Suppressor macrophage (primary cell): ENCODE measurements around the gene FAM227A.
"Not testable (repeated sequence)": the region's sequence is repeated elsewhere in the genome, so short reads cannot be mapped to it uniquely, and the experiment has no call there.

Source experiments
- DNase-seq, 4 experiments: peaks; one replicate each; pipeline ENCODE4 v3.0.0-alpha.2; 2020 to 2022

The FAM227A gene

GRCh38 chr22:38657045-38657909 lies 1.1 kb upstream of the FAM227A start:
- DNase-seq: peak in 1 of 4 experiments; percentile 17

- DNase-seq: no peak
These were observed 505 bp downstream of the FAM227A start for GRCh38 chr22:38655519-38656255.

- no peak for DNase-seq
These were observed 2.5 kb downstream of the FAM227A start for GRCh38 chr22:38653741-38654140.

- DNase-seq: no peak
These were observed 3.3 kb downstream of the FAM227A start for GRCh38 chr22:38652859-38653258.

GRCh38 chr22:38649841-38650522 lies 6.2 kb downstream of the FAM227A start:
- DNase-seq: no peak

- no peak for DNase-seq
These were observed 10.8 kb downstream of the FAM227A start for GRCh38 chr22:38645430-38645829.

GRCh38 chr22:38644245-38644644 lies 11.9 kb downstream of the FAM227A start:
- not testable (repeated sequence) for DNase-seq

- no peak for DNase-seq
These were observed 14.6 kb downstream of the FAM227A start for GRCh38 chr22:38641476-38642040.

GRCh38 chr22:38638728-38639127 lies 17.5 kb downstream of the FAM227A start:
- DNase-seq: no peak

GRCh38 chr22:38638216-38638615 lies 18.0 kb downstream of the FAM227A start:
- no peak for DNase-seq

GRCh38 chr22:38632528-38632927 lies 23.7 kb downstream of the FAM227A start:
- DNase-seq: no peak

- peak in 3 of 4 experiments; percentile 17 to 48 (median 42) for DNase-seq
These were observed 24.5 kb downstream of the FAM227A start for GRCh38 chr22:38631724-38632123.

GRCh38 chr22:38629108-38629507 lies 27.1 kb downstream of the FAM227A start:
- no peak for DNase-seq

GRCh38 chr22:38628444-38628843 lies 27.7 kb downstream of the FAM227A start:
- no peak for DNase-seq

GRCh38 chr22:38623351-38623750 lies 32.8 kb downstream of the FAM227A start:
- peak; percentile 29 to 73 (median 62) for DNase-seq

- no peak for DNase-seq
These were observed 37.5 kb downstream of the FAM227A start for GRCh38 chr22:38618682-38619081.

GRCh38 chr22:38618258-38618657 lies 37.9 kb downstream of the FAM227A start:
- DNase-seq: no peak

- DNase-seq: not testable (repeated sequence)
These were observed 41.2 kb downstream of the FAM227A start for GRCh38 chr22:38615064-38615405.

- DNase-seq: no peak
These were observed 41.7 kb downstream of the FAM227A start for GRCh38 chr22:38614332-38615063.

- DNase-seq: no peak
These were observed 42.6 kb downstream of the FAM227A start for GRCh38 chr22:38613588-38613987.

- no peak for DNase-seq
These were observed 43.8 kb downstream of the FAM227A start for GRCh38 chr22:38612217-38613006.
